Measurements from ENCODE around the gene ARL15.

- TF ChIP-seq, protein P1, sequence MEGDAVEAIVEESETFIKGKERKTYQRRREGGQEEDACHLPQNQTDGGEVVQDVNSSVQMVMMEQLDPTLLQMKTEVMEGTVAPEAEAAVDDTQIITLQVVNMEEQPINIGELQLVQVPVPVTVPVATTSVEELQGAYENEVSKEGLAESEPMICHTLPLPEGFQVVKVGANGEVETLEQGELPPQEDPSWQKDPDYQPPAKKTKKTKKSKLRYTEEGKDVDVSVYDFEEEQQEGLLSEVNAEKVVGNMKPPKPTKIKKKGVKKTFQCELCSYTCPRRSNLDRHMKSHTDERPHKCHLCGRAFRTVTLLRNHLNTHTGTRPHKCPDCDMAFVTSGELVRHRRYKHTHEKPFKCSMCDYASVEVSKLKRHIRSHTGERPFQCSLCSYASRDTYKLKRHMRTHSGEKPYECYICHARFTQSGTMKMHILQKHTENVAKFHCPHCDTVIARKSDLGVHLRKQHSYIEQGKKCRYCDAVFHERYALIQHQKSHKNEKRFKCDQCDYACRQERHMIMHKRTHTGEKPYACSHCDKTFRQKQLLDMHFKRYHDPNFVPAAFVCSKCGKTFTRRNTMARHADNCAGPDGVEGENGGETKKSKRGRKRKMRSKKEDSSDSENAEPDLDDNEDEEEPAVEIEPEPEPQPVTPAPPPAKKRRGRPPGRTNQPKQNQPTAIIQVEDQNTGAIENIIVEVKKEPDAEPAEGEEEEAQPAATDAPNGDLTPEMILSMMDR (IDR thresholded peaks at IDR 0.05): no peak
- no peak for TF ChIP-seq POLR2A (IDR thresholded peaks at IDR 0.05)
These were observed 25.8 kb downstream of the ARL15 start for GRCh38 chr5:54284586-54284985.
